ENCODE results near the gene IL18R1.

IL18R1 gene

GRCh38 chr2:102368461-102369109 lies 13.0 kb downstream of the IL18R1 start:
- no peaks in the 10 kb centered on the region for H3K36me3 ChIP-seq (ENCODE audit: insufficient read depth, low read length)
- no peak overlapping the region for H3K9ac ChIP-seq (ENCODE audit: insufficient read length)
- H3K4me3 ChIP-seq: no peak overlapping the region
- H3K9me3 ChIP-seq (ENCODE audit: low read depth, low read length): no peaks in the 10 kb centered on the region
- DNase-seq (ENCODE audit: low read depth, low spot score): no peak
- TF ChIP-seq POLR2AphosphoS5 (IDR thresholded peaks at IDR 0.05; ENCODE audit: borderline replicate concordance, low read depth, low read length): no peak
- TF ChIP-seq EZH2 (IDR thresholded peaks at IDR 0.05): no peak
- TF ChIP-seq FOXP2 (optimal IDR thresholded peaks at IDR 0.05; ENCODE audit: control extremely low read depth, extremely low read length, insufficient read depth): no peak
- no peak overlapping the region for H3K27ac ChIP-seq

- Histone ChIP-seq H3K27ac (no peak overlapping the region), H3K9me3 (ENCODE audit: low read depth, low read length) (no peaks in the 10 kb centered on the region), H3K4me3 (no peak overlapping the region), H3K36me3 (ENCODE audit: insufficient read depth, low read length) (no peaks in the 10 kb centered on the region), H3K9ac (ENCODE audit: insufficient read length) (no peak overlapping the region)
- TF ChIP-seq FOXP2 (optimal IDR thresholded peaks at IDR 0.05; ENCODE audit: control extremely low read depth, extremely low read length, insufficient read depth) (no peak), EZH2 (IDR thresholded peaks at IDR 0.05) (no peak), POLR2AphosphoS5 (IDR thresholded peaks at IDR 0.05; ENCODE audit: borderline replicate concordance, low read depth, low read length) (no peak)
- DNase-seq (ENCODE audit: low read depth, low spot score): no peak
Measured at GRCh38 chr2:102369866-102370265, 14.3 kb downstream of the IL18R1 start.

GRCh38 chr2:102376052-102376591 lies 20.5 kb downstream of the IL18R1 start:
- no peak overlapping the region for H3K4me3 ChIP-seq
- no peaks in the 10 kb centered on the region for H3K9me3 ChIP-seq (ENCODE audit: low read depth, low read length)
- no peak overlapping the region for H3K9ac ChIP-seq (ENCODE audit: insufficient read length)
- no peak for DNase-seq (ENCODE audit: low read depth, low spot score)
- no peaks in the 10 kb centered on the region for H3K36me3 ChIP-seq (ENCODE audit: insufficient read depth, low read length)
- H3K27ac ChIP-seq: no peak overlapping the region
- TF ChIP-seq EZH2 (IDR thresholded peaks at IDR 0.05) (no peak), POLR2AphosphoS5 (IDR thresholded peaks at IDR 0.05; ENCODE audit: borderline replicate concordance, low read depth, low read length) (no peak), FOXP2 (optimal IDR thresholded peaks at IDR 0.05; ENCODE audit: control extremely low read depth, extremely low read length, insufficient read depth) (no peak)

- no peak for DNase-seq (ENCODE audit: low read depth, low spot score)
Measured at GRCh38 chr2:102383722-102384121, 28.1 kb downstream of the IL18R1 start.

GRCh38 chr2:102385522-102385921 lies 29.9 kb downstream of the IL18R1 start:
- H3K27ac ChIP-seq: no peak overlapping the region
- no peak for DNase-seq (ENCODE audit: low read depth, low spot score)
- H3K9ac ChIP-seq (ENCODE audit: insufficient read length): no peak overlapping the region
- no peaks in the 10 kb centered on the region for H3K36me3 ChIP-seq (ENCODE audit: insufficient read depth, low read length)
- H3K9me3 ChIP-seq (ENCODE audit: low read depth, low read length): no peaks in the 10 kb centered on the region
- TF ChIP-seq FOXP2 (optimal IDR thresholded peaks at IDR 0.05; ENCODE audit: control extremely low read depth, extremely low read length, insufficient read depth) (no peak), EZH2 (IDR thresholded peaks at IDR 0.05) (no peak), POLR2AphosphoS5 (IDR thresholded peaks at IDR 0.05; ENCODE audit: borderline replicate concordance, low read depth, low read length) (no peak)
- no peak overlapping the region for H3K4me3 ChIP-seq

More at GRCh38 chr2:102383722-102384121, 28.1 kb downstream of the IL18R1 start:
- TF ChIP-seq EZH2 (IDR thresholded peaks at IDR 0.05): no peak
- TF ChIP-seq FOXP2 (optimal IDR thresholded peaks at IDR 0.05; ENCODE audit: control extremely low read depth, extremely low read length, insufficient read depth): no peak
- TF ChIP-seq POLR2AphosphoS5 (IDR thresholded peaks at IDR 0.05; ENCODE audit: borderline replicate concordance, low read depth, low read length): no peak
- H3K36me3 ChIP-seq (ENCODE audit: insufficient read depth, low read length): no peaks in the 10 kb centered on the region
- H3K9me3 ChIP-seq (ENCODE audit: low read depth, low read length): no peaks in the 10 kb centered on the region
- H3K4me3 ChIP-seq: no peak overlapping the region
- H3K9ac ChIP-seq (ENCODE audit: insufficient read length): no peak overlapping the region
- H3K27ac ChIP-seq: no peak overlapping the region

GRCh38 chr2:102386004-102386403 lies 30.4 kb downstream of the IL18R1 start:
- H3K27ac ChIP-seq: no peak overlapping the region
- no peak for TF ChIP-seq POLR2AphosphoS5 (IDR thresholded peaks at IDR 0.05; ENCODE audit: borderline replicate concordance, low read depth, low read length)
- TF ChIP-seq EZH2 (IDR thresholded peaks at IDR 0.05): no peak
- TF ChIP-seq FOXP2 (optimal IDR thresholded peaks at IDR 0.05; ENCODE audit: control extremely low read depth, extremely low read length, insufficient read depth): no peak

GRCh38 chr2:102386867-102387541 lies 31.4 kb downstream of the IL18R1 start:
- DNase-seq (ENCODE audit: low read depth, low spot score): no peak
- no peak for TF ChIP-seq FOXP2 (optimal IDR thresholded peaks at IDR 0.05; ENCODE audit: control extremely low read depth, extremely low read length, insufficient read depth)
- TF ChIP-seq POLR2AphosphoS5 (IDR thresholded peaks at IDR 0.05; ENCODE audit: borderline replicate concordance, low read depth, low read length): no peak
- no peak for TF ChIP-seq EZH2 (IDR thresholded peaks at IDR 0.05)

More at GRCh38 chr2:102386004-102386403, 30.4 kb downstream of the IL18R1 start:
- Histone ChIP-seq H3K36me3 (ENCODE audit: insufficient read depth, low read length) (no peaks in the 10 kb centered on the region), H3K9ac (ENCODE audit: insufficient read length) (no peak overlapping the region), H3K9me3 (ENCODE audit: low read depth, low read length) (no peaks in the 10 kb centered on the region), H3K4me3 (no peak overlapping the region)
- DNase-seq (ENCODE audit: low read depth, low spot score): no peak

GRCh38 chr2:102387763-102388546 lies 32.4 kb downstream of the IL18R1 start:
- Histone ChIP-seq H3K9ac (ENCODE audit: insufficient read length) (no peak overlapping the region), H3K9me3 (ENCODE audit: low read depth, low read length) (no peaks in the 10 kb centered on the region), H3K27ac (no peak overlapping the region), H3K36me3 (ENCODE audit: insufficient read depth, low read length) (no peaks in the 10 kb centered on the region), H3K4me3 (no peak overlapping the region)
- DNase-seq (ENCODE audit: low read depth, low spot score): no peak
- TF ChIP-seq POLR2AphosphoS5 (IDR thresholded peaks at IDR 0.05; ENCODE audit: borderline replicate concordance, low read depth, low read length) (no peak), EZH2 (IDR thresholded peaks at IDR 0.05) (no peak), FOXP2 (optimal IDR thresholded peaks at IDR 0.05; ENCODE audit: control extremely low read depth, extremely low read length, insufficient read depth) (no peak)

More at GRCh38 chr2:102386867-102387541, 31.4 kb downstream of the IL18R1 start:
- Histone ChIP-seq H3K27ac (no peak overlapping the region), H3K9me3 (ENCODE audit: low read depth, low read length) (no peaks in the 10 kb centered on the region), H3K36me3 (ENCODE audit: insufficient read depth, low read length) (no peaks in the 10 kb centered on the region), H3K4me3 (no peak overlapping the region), H3K9ac (ENCODE audit: insufficient read length) (no peak overlapping the region)
